Breast epithelium (tissue), 4 donors: ENCODE results near the gene ZNF860. TPM values are rescaled to one million over a fixed set of nuclear protein-coding genes. Genes with fewer than 3 reads are reported as not detected.

Experiments
- DNase-seq, 2 donors: peaks; one replicate each; pipeline ENCODE4 v3.0.0-alpha.2; 2019; ENCODE audit warnings: low spot score in 2 of 2
- H3K27ac ChIP-seq, 2 donors: fragments of 200-600 bp; sonication (generic) in 1 of 2; one replicate each; pipeline ENCODE4 v1.5.1; 2016 to 2019; ENCODE audit warnings: mild to moderate bottlenecking in 1 of 2
- H3K27me3 ChIP-seq, 2 donors: fragments of 200-600 bp; sonication (generic) in 1 of 2; one replicate each; pipeline versions ENCODE4 v1.5.1 to v1.6.0; 2017 to 2019; ENCODE audit warnings: control low read depth in 1 of 2, mild to moderate bottlenecking in 1 of 2
- H3K36me3 ChIP-seq: fragments of 200-600 bp; one replicate; pipeline ENCODE4 v1.5.1; 2019
- H3K4me1 ChIP-seq, 2 donors: fragments of 200-600 bp; sonication (generic); one replicate each; pipeline ENCODE4 v1.5.1; 2016 to 2019; ENCODE audit warnings: control low read depth in 1 of 2
- H3K4me3 ChIP-seq, 3 donors: fragments of 200-600 bp; sonication (generic); 1 replicate in 2 of 3; 2 replicates in 1 of 3; pipeline ENCODE4 v1.5.1; 2016 to 2019; ENCODE audit warnings: mild to moderate bottlenecking in 3 of 3, moderate library complexity in 2 of 3
- H3K9me3 ChIP-seq, 2 donors: fragments of 200-600 bp; sonication (generic) in 1 of 2; one replicate each; pipeline ENCODE4 v1.5.1; 2016 to 2019; ENCODE audit warnings: control low read depth in 1 of 2
- POLR2A ChIP-seq: fragments of 450-650 bp; IDR thresholded peaks from one replicate; pipeline ENCODE4 v1.6.1; 2016; ENCODE audit warnings: antibody characterized with exemption, mild to moderate bottlenecking, moderate library complexity
- POLR2AphosphoS5 ChIP-seq, 3 donors: sonication (generic); formaldehyde crosslinking; IDR thresholded peaks; one replicate each; pipeline ENCODE4 v1.6.1; 2017; ENCODE audit warnings: antibody characterized with exemption in 3 of 3
- intact Hi-C: fragments of 100-400 bp; cut with DNase I; formaldehyde crosslinking; loops from one replicate; pipeline ENCODE4 v1.15.1; 2023; ENCODE audit warnings: low total_unique reads
- total RNA-seq, 3 donors: library from RNA; depleted of rRNA; stranded (reverse); fragments of >200 nt; gene quantifications; one replicate each; pipeline ENCODE4 v1.1.0, GENCODE V29; 2016
- TF ChIP-seq, protein P1 (sequence below), 3 donors: fragments of 450-650 bp; IDR thresholded peaks; one replicate each; pipeline ENCODE4 v1.5.1; 2016 to 2017; ENCODE audit warnings: antibody characterized with exemption in 3 of 3, mild to moderate bottlenecking in 3 of 3, moderate library complexity in 3 of 3

ZNF860 gene
- total RNA-seq, 3 donors from 2014 or later = 0.80 to 4.2 (median 3.3) TPM

DNA sequence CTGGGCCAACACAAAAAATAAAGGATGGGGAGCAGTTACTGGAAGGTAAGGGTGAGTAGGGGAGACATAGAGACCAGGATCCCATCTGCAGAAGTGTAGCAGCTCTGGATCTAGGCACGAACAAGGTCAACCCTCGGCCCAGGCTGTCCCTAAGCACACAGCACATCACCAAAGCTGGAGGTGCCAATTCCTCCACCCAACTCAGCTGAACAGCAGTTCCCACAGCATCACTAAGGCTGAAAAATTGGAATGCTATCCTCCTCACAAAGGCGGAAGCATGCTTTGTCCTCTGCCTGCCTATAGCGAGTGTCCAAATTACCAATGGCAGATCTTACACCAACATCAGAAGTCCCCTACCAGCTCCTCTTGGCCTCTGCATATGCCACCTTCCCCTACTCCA lies 34.4 kb upstream of the ZNF860 start:
- Histone ChIP-seq H3K36me3 (no peaks in the 10 kb centered on the region), H3K27ac (peak overlapping the region; percentile 5 to 52), H3K4me1 (peaks cover 0 to 9% of the 10 kb centered on the region in 2 donors), H3K27me3 (no peaks in the 10 kb centered on the region), H3K9me3 (no peaks in the 10 kb centered on the region), H3K4me3 (no peak overlapping the region)
- no peak for TF ChIP-seq POLR2A
- DNase-seq = no peak
- intact Hi-C loops = no loop called here

DNA sequence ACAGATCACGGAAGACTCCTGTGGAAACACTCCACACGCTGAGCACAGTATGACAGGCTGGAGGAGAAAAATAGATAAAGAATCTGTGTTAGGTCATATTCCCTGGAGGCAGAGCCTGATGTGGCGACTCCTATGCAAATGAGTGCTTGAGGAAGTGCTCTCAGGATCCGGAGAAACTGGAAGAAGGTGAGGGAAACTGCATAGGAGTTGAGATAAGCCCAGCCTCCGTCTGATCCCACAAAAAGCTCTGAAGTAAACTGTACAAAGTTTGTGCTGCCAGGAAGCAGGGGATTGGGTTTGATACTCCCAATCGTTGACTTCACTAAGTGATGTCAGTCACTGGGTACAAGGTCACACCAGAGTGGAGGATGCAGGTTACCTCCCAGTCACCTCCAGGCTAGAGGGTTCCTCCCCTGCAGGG lies 33.9 kb upstream of the ZNF860 start:
- H3K36me3 ChIP-seq = no peaks in the 10 kb centered on the region
- peaks cover 0 to 9% of the 10 kb centered on the region in 2 donors for H3K4me1 ChIP-seq
- no peaks in the 10 kb centered on the region for H3K9me3 ChIP-seq
- intact Hi-C loops = no loop called here
- H3K27me3 ChIP-seq = no peaks in the 10 kb centered on the region
- peak overlapping the region; percentile 5 to 52 for H3K27ac ChIP-seq
- H3K4me3 ChIP-seq = no peak overlapping the region
- DNase-seq = no peak
- TF ChIP-seq POLR2A (no peak), POLR2AphosphoS5 (IDR thresholded peaks at IDR 0.05) (no peak)
- TF ChIP-seq, protein P1, sequence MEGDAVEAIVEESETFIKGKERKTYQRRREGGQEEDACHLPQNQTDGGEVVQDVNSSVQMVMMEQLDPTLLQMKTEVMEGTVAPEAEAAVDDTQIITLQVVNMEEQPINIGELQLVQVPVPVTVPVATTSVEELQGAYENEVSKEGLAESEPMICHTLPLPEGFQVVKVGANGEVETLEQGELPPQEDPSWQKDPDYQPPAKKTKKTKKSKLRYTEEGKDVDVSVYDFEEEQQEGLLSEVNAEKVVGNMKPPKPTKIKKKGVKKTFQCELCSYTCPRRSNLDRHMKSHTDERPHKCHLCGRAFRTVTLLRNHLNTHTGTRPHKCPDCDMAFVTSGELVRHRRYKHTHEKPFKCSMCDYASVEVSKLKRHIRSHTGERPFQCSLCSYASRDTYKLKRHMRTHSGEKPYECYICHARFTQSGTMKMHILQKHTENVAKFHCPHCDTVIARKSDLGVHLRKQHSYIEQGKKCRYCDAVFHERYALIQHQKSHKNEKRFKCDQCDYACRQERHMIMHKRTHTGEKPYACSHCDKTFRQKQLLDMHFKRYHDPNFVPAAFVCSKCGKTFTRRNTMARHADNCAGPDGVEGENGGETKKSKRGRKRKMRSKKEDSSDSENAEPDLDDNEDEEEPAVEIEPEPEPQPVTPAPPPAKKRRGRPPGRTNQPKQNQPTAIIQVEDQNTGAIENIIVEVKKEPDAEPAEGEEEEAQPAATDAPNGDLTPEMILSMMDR (IDR thresholded peaks at IDR 0.05) = no peak

DNA sequence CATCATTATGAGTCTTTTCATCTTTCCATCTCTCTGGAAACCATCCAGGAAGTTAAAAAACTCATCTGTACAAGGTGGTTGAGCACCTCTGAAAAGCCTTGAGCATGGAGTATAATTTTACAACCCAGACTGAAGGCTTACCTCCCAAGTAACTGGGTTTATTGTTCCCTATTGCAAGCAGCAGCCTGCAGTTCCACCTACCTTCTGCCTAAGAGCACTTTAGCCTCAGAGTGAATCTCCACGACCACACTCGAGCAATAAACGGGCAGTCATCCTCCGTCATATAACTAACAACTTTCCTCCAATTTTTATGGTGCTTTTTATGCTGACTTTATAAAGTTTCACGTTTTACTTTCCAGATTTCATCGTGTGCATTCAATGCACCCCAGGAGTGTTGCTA lies 33.3 kb upstream of the ZNF860 start:
- Histone ChIP-seq H3K27me3 (no peaks in the 10 kb centered on the region), H3K27ac (peak overlapping the region in 1 of 2 donors; percentile 52), H3K4me1 (peaks cover 0 to 9% of the 10 kb centered on the region in 2 donors), H3K4me3 (no peak overlapping the region), H3K9me3 (no peaks in the 10 kb centered on the region), H3K36me3 (no peaks in the 10 kb centered on the region)
- TF ChIP-seq POLR2A = no peak
- no peak for TF ChIP-seq POLR2AphosphoS5 (IDR thresholded peaks at IDR 0.05)
- TF ChIP-seq, protein P1 (IDR thresholded peaks at IDR 0.05) = no peak
- intact Hi-C loops = no loop called here
- no peak for DNase-seq

DNA sequence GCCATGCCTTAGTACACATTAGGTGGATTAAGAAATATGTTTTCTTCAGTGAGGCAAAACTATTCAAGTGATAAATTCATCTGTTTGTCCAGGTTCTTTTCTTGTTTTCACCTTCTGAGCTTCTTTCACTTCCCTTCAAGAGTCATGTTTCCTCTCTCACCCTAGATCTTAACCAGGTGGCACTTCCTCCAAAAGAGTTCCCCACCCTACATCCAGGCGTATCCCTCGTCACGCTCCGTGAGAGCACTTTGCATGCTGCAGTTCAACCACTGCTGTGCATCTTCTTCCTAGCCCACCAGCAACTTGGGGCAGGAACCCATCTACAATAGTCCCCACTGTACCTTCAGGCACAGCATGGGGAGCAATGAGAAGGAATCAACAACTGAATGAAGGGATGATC lies 29.3 kb upstream of the ZNF860 start:
- H3K27ac ChIP-seq = no peak overlapping the region
- DNase-seq = no peak
- peaks cover 8% of the 10 kb centered on the region in 2 donors for H3K9me3 ChIP-seq
- no peak for TF ChIP-seq POLR2AphosphoS5 (IDR thresholded peaks at IDR 0.05)
- no peak for TF ChIP-seq POLR2A
- TF ChIP-seq, protein P1 (IDR thresholded peaks at IDR 0.05) = no peak
- H3K4me1 ChIP-seq = peaks cover 0 to 9% of the 10 kb centered on the region in 2 donors
- no peaks in the 10 kb centered on the region for H3K36me3 ChIP-seq
- intact Hi-C loops = no loop called here
- H3K27me3 ChIP-seq = no peaks in the 10 kb centered on the region
- H3K4me3 ChIP-seq = no peak overlapping the region

DNA sequence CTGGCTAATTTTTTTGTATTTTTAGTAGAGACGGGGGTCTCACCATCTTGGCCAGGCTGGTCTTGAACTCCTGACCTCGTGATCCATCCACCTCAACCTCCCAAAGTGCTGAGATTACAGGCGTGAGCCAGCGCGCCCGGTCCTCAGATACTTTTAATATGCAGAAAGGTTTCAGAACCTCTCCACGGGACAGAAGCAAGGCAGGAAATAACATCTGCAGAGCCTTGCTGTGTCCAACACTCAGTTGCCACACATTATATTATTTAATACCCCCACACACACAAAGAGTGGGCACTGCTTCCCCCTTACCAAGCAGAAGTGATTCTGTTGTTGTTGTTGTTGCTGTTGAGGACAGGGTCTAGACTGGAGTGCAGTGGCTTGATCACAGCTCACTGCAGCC lies 28.5 kb upstream of the ZNF860 start:
- Histone ChIP-seq H3K4me3 (no peak overlapping the region), H3K9me3 (peaks cover 8% of the 10 kb centered on the region in 2 donors), H3K36me3 (no peaks in the 10 kb centered on the region), H3K4me1 (peaks cover 0 to 9% of the 10 kb centered on the region in 2 donors), H3K27ac (no peak overlapping the region), H3K27me3 (no peaks in the 10 kb centered on the region)
- intact Hi-C loops = no loop called here
- TF ChIP-seq POLR2AphosphoS5 (IDR thresholded peaks at IDR 0.05) (no peak), POLR2A (no peak)
- TF ChIP-seq, protein P1 (IDR thresholded peaks at IDR 0.05) = no peak
- DNase-seq = no peak

DNA sequence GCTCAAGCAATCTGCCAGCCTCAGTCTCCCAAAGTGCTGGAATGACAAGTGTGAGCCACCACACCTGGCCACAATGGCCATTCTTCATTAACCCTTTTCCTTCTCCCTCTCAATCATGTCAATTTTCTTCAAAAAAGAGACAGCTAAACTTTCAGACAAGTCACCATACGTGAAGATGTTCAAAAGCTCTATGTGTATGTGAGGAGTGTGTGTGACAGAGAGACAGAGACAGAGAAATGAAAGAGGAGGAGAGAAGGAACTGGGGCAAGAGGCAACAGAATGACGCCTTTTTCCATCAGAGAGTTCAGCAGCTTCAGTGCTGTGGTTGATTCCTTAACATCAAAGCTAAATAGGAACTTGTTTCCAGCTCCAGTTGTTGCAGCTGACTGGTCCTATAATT lies 27.9 kb upstream of the ZNF860 start:
- Histone ChIP-seq H3K27me3 (no peaks in the 10 kb centered on the region), H3K27ac (no peak overlapping the region), H3K4me3 (no peak overlapping the region), H3K36me3 (no peaks in the 10 kb centered on the region), H3K9me3 (peaks cover 8% of the 10 kb centered on the region in 2 donors), H3K4me1 (peaks cover 0 to 6% of the 10 kb centered on the region in 2 donors)
- no peak for DNase-seq
- TF ChIP-seq POLR2AphosphoS5 (IDR thresholded peaks at IDR 0.05) (no peak), POLR2A (no peak)
- TF ChIP-seq, protein P1 (IDR thresholded peaks at IDR 0.05) = no peak
- intact Hi-C loops = no loop called here
